ENCODE measurements around the gene P4HB.
A peak's percentile ranks its signal among the peaks of the same experiment; 100 is the strongest.
"Not testable (repeated sequence)": the region's sequence is repeated elsewhere in the genome, so short reads cannot be mapped to it uniquely, and the experiment has no call there.

P4HB gene

DNA sequence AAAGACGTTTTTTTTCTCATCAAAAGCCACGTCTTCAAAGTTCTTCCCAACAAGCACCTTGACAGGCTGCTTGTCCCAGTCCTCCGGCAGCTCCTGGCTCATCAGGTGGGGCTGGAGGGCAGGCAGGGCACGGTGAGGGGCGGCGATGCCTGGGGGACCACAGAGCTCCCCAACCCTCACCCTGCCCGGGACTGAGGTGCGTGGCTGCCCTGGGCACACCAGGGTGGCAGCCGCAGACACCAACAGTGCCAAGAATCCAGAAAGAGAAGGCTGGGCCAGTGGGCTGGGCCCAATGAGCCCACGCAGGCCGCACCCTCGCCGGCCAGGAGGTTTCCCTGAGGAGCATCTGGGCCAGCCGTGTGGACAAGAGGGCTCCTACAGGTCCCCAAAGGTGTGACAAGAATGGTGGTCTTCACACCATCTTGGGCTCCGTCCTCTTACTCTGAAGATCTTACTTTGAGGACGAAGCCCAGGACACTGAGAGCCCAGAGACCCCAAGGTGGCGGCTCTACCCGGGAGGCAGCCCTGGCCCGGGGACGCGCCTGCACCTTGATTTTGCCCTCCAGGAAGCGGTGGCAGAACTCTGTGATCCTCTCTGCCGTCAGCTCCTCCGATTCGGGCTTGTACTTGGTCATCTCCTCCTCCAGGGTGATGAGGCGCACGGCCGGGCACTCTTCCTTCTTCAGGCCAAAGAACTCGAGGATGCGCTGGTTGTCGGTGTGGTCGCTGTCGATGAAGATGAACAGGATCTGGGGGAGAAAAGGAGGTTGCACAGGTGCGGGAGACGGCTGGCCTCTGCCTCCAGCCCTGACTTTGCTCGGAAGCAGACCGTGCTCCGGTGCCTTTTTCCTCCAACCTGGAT is 14.2 kb downstream of the P4HB start:
- DNase-seq (ENCODE audit: low spot score): no peak

DNA sequence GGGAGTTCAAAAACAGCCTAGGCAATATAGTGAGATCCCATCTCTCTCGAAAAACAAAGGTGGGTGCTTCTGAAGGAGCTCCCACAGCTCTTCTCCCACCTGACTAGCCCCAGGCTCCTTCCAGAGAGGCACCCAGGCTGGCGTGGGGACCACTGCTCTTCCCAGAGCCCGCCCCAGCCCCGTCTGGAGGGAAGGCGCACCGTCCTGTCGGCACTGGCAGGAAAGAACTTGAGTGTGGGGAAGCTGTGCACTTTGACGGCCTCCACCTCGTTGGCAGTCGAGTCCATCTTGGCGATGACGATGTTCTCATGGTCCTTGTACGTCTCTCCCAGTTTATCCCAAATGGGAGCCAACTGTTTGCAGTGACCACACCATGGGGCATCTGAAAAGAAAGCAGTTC is 15.0 kb downstream of the P4HB start:
- no peak for DNase-seq (ENCODE audit: low spot score)

DNA sequence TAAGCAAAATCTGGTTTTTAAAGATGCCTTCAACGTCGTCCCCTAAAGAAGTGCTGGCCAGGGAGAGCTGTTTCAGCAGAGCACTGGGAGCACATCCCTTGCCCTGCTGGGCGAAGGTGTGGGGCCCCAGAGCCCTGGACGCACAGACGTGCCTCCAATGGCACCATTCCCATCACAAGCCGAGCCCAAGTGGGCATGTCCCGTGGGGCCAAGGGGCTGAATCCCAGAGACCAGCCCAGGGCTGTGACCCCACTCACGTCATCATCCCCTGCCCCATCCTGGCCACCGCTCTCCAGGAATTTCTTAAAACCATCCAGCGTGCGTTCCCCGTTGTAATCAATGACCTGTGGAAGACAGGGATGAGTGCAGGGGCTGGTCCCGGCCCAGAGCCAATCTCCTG is 15.4 kb downstream of the P4HB start:
- no peak for DNase-seq (ENCODE audit: low spot score)

DNA sequence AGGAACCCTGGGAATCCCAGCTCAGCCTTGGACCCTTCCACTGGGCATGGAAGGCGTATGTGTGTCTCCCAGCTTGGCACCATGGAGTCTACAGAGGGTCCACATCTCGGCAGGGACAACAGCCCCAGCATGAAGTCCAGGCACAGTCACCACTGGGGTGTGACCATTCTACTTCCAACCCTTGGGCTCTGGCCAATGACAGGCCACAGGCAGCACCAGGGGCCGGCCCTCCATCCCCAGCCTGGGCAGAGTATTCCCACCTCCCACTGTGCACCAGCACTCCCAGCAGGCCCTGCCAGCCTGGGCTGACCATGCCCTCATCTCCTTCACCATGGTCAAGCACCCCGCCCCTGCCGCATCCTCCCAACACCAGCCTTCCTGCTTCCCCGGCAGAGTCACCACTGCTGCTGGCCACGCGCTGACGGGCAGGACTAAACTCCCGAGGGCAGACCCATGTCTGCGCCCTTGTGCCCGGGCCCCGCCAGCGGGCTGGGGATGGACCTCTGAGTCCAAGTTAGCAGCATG is 15.9 kb downstream of the P4HB start:
- DNase-seq (ENCODE audit: low spot score): no peak

GRCh38 chr17:81843713-81844326 is 16.5 kb downstream of the P4HB start:
- DNase-seq (ENCODE audit: low spot score): no peak

- DNase-seq (ENCODE audit: low spot score): no peak
Observed at GRCh38 chr17:81842725-81843504, 17.4 kb downstream of the P4HB start.

DNA sequence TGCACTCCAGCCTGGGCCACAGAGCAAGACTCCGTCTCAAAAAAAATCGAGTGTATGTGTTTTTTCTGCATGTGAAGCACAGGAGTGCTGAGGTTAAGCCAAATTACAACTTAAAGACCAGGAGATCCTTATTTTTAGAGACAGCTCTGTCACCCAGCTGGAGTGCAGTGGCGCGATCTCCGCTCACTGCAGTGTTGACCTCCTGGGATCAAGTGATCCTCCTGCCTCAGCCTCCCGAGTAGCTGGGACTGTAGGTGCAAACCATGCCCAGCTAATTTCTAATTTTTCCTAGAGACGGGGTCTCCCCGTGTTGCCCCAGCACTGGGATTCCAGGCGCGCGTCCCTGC is 18.0 kb downstream of the P4HB start:
- no peak for DNase-seq (ENCODE audit: low spot score)

- DNase-seq (ENCODE audit: low spot score): no peak
Observed at GRCh38 chr17:81841866-81842265, 18.5 kb downstream of the P4HB start.

GRCh38 chr17:81840826-81841778 is 19.2 kb downstream of the P4HB start:
- DNase-seq (ENCODE audit: low spot score): no peak

DNA sequence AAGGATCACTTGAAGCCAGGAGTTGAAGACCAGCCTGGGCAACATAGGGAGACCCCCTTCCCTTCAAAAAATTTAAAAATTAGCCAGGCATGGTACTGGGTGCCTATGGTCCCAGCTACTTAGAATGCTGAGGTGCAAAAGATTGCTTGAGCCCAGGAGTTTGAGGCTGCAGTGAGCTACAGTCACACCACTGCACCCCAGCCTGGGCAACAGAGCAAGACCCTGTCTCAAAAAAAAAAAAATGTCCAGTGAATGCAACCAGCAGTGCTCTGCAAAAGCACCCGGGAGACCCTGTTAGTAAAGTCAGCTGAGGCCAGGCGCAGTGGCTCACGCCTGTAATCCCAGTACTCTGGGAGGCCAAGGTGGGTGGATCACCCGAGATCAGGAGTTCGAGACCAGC is 20.3 kb downstream of the P4HB start:
- not testable (repeated sequence) for DNase-seq (ENCODE audit: low spot score)

- no peak for DNase-seq (ENCODE audit: low spot score)
Observed at GRCh38 chr17:81839301-81839700, 21.0 kb downstream of the P4HB start.

DNA sequence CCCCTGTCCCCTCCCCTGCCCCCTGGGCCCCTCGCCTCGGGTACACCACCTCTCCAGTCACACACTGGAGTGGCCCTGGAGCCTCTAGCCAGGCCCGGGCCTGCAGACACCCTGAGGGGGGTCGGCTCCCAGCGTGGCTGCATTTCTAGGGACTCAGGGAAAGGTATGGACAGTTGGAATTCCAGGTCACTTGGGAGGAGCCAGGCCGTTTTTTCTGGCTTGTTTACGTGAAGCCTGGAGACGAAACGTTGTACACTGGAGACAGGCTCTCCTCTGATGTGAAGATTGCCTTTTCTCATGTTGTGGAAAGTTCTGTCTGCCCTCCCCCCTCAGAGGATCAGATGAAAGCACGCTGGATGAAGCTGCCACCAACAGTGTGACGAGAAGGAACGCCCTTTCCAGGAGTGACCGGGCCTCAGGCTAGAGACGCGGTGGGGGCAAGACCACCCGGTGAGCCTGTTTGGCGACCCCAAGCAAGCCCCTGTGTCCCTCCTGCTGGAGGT is 21.5 kb downstream of the P4HB start:
- no peak for DNase-seq (ENCODE audit: low spot score)

- no peak for DNase-seq (ENCODE audit: low spot score)
Observed at GRCh38 chr17:81837641-81838040, 22.7 kb downstream of the P4HB start.

DNA sequence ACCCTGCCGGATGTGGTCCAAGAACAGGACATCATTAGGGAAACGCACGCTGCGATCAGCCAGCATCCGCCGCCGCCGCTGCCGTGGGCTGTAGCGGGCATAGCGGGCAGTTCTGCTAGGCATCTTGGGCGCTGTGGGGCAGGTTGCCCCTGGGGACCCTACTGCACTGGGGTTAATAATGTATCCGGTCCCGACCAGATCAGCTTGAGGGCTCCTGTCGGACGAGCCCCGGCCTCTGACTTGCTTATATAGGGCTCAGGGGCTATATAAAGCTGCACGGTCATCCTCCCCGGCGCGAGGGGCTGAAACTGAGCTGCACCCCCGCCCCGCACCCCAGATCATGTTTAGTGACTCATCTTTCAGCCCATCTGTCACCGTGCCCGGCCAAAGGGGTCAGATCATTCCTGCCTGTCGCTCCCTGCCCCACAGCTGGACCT is 25.5 kb downstream of the P4HB start, which contains the start of gene PPP1R27:
Gene PPP1R27 (minus strand): TSS at position 220 of the 437 bp plus-strand sequence. CDS start 97 bp downstream, at position 123.
- no peak for DNase-seq (ENCODE audit: low spot score)

DNA sequence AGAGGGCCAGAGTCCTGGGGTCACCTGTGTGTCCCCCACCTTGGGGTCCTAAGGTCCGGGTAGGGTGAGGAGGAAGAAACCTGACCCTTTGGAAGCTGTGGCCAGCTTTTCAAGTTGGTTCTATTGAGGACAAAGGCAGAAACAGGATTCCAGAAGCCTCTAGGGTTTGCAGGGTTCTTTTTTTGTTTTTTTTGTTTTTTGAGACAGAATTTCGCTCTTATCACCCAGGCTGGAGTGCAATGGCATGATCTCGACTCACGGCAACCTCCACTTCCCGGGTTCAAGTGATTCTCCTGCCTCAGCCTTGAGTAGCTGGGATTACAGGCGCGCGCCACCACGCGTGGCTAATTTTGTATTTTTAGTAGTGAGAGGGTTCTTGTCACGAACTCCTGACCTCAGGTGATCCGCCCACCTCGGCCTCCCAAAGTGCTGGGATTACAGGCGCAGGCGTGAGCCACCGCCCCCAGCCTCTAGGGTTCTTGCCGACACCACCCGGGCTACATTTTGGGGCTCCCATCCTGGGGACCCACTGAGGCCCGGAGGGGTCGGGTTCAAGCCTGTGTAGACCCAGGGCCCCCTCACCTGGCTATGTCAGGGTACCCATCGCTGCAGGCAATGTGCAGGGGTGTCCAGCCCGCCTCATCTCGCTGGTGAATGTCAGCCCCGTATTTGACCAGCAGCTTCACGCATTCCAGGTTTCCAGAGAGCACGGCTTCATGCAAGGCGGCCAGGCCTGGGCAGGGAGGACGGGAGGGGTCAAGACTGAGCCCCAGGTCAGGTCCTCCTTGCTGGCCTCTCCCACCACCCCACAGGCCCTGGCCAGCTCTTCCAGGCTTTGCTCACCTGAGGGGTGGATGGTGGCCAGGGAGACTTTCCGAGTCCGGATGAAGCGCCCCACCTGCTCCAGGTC is 26.2 kb downstream of the P4HB start:
- no peak for DNase-seq (ENCODE audit: low spot score)

DNA sequence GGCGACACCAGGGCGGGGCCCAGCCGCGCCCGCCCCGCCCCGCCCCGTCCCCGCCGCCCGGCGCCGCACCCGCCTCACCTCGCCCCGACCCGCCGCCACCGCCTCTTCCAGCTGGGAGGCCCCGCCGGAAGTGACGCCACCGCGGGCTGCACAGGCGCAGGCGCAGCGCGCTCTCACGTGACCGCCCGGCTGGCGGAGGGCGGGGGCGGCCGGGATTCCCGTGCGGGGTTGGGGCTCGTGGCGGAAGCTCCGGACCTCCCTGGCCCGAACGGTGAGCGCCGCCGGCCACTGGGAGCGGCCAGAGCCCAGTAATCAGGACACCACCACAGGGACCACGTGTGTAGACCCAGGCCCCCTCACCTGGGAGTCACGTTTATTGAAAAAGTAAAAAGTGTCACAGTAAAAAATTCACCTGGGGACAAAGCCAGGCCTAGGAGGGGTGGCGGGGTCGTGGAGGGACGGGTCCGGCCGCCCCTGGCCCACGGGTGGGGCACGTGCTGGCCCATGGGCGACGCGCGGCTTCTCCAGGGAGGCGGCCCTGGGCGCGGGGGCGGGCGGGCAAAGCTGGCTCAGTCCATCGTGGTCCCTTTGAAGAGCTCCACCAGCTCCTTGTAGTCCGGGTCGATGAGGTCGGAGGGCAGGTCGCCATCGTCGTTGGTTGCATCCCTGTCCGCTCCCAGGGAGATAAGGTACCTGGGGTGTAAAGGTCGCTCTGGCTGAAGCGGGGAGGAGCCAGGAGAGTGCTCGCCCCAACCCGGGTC is 27.0 kb downstream of the P4HB start, which contains the start of gene MCRIP1:
Gene MCRIP1 (minus strand): TSS at position 132 of the 761 bp plus-strand sequence. CDS start 8,785 bp downstream, outside the sequence.
- DNase-seq (ENCODE audit: low spot score): peak; percentile 95

DNA sequence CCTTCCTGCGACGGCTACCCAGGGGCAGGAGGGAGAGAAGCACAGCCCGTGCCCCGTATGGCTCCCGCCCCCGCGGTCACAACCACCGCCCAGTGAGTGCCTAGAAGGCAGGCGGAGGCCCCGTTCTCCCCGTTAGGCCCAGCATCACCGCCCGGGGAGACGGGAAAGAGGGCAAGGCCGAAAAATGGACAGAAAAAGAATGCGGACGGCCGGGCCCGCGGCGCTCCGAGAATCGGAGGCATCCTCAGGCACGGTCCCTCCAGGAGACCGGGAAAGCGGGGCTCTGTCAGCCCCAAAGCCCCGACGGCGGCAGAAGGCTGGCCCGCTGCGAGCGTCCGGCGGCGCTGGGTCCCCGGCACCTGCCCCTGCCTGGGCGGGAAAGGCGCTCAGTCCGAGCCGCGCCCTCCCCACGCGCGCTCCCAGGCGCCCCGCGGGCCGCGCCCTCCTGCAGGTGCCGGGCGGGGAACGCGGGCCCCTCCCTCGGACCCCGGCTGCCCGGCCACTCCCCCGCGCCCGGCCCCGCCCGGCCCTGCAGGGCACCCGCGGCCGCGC is 27.7 kb downstream of the P4HB start:
- DNase-seq (ENCODE audit: low spot score): no peak

- no peak for DNase-seq (ENCODE audit: low spot score)
Observed at GRCh38 chr17:81831957-81832607, 28.3 kb downstream of the P4HB start.

Data from germinal center (tissue), 1 donor.